ENCODE results near the gene NUFIP1.

Gene NUFIP1

GRCh38 chr13:44895264-44895952 is 93.9 kb downstream of the NUFIP1 start:
- Mint-ChIP-seq H3K9me3 (no peaks in the 10 kb centered on the region), H3K27me3 (peaks cover 4% of the 10 kb centered on the region), H3K27ac (no peak overlapping the region), H3K4me3 (no peak overlapping the region), H3K36me3 (ENCODE audit: low read depth) (no peaks in the 10 kb centered on the region), H3K4me1 (ENCODE audit: low read depth) (no peaks in the 10 kb centered on the region)
- DNase-seq = no peak

DNA sequence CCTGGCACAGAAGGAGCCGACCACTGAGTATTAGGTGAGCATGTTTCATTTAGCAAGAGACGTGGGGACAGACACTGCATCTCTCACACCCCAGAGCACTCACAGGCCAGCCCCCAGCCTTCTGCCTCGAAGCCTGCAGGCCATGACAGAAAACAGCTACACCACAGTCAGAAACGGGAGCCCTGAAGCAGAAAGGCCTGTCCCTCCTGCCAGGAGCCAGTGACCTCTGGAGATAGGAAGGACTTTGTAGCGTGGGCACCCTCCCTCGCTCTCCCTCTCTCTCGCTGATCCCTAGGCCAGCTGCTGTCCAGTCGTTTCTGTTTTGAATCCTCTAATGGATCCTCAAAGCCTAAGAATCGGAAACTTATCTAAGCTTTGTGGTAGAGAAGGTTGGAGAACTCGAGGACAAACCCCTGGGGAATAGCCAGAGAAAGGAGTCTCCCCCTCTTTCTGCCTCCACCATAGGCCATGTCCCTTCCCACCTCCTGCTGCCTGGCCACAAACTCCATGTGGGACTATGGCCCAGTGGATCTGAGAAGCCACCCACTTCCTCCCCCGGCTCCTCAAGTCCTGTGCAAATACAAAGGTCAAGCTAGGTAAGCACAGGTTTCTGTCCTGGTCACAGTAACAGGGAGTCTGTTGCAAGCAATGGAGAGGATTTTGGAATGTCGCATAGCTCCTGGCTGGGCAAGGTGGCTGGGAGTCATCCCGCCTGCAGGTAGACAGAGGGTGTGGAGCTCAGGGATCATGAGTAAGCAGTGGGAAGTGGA is 95.1 kb downstream of the NUFIP1 start:
- no peak overlapping the region for H3K27ac Mint-ChIP-seq

More for the DNA sequence above, 95.1 kb downstream of the NUFIP1 start:
- Mint-ChIP-seq H3K4me3 (no peak overlapping the region), H3K4me1 (ENCODE audit: low read depth) (no peaks in the 10 kb centered on the region), H3K36me3 (ENCODE audit: low read depth) (no peaks in the 10 kb centered on the region), H3K9me3 (no peaks in the 10 kb centered on the region), H3K27me3 (peaks cover 4% of the 10 kb centered on the region)
- DNase-seq = no peak

Measured in activated T-cell treated with anti-CD3 and anti-CD28 coated beads, Interleukin-2, amount 50 U/mL, for 24 hours (primary cell).